IgD-negative memory B cell (primary cell): ENCODE results near the gene SERHL2. TPM values are rescaled to one million over a fixed set of nuclear protein-coding genes. Genes with fewer than 3 reads are reported as not detected.
A peak's percentile ranks its signal among the peaks of the same experiment; 100 is the strongest.
"Not testable (repeated sequence)": the region's sequence is repeated elsewhere in the genome, so short reads cannot be mapped to it uniquely, and the experiment has no call there.

Experiments
- H3K27ac Mint-ChIP-seq, 3 donors: one replicate each; pipeline ENCODE4 v1.8.0; 2020 to 2022; ENCODE audit warnings: mild to moderate bottlenecking in 3 of 3, mixed read lengths in 3 of 3, moderate library complexity in 1 of 3
- H3K27me3 Mint-ChIP-seq: one replicate; pipeline ENCODE4 v1.8.0; 2021; ENCODE audit warnings: mixed read lengths
- H3K36me3 Mint-ChIP-seq: one replicate; pipeline ENCODE4 v1.8.0; 2020; ENCODE audit warnings: mild to moderate bottlenecking, mixed read lengths
- H3K4me1 Mint-ChIP-seq, 3 donors: one replicate each; pipeline ENCODE4 v1.8.0; 2020 to 2022; ENCODE audit warnings: mixed read lengths in 3 of 3, mild to moderate bottlenecking in 1 of 3
- H3K4me3 Mint-ChIP-seq, 4 donors: one replicate each; pipeline ENCODE4 v1.8.0; 2020 to 2022; ENCODE audit warnings: mild to moderate bottlenecking in 4 of 4, mixed read lengths in 4 of 4, moderate library complexity in 3 of 4
- H3K9me3 Mint-ChIP-seq, 3 donors: one replicate each; pipeline ENCODE4 v1.8.0; 2020 to 2021; ENCODE audit warnings: mixed read lengths in 3 of 3, mild to moderate bottlenecking in 1 of 3
- polyA plus RNA-seq: library from polyadenylated mRNA; unstranded; fragments of 300-500 nt; fragmentation: Illumina TruSeq; gene quantifications from one replicate; pipeline ENCODE4 v1.2.3, GENCODE V29; 2021

SERHL2 gene
- 4.5 TPM for polyA plus RNA-seq

GRCh38 chr22:42553475-42554361 is at the start of gene SERHL2:
Gene SERHL2, plus strand, starts transcription at chr22:42553956. Its CDS starts 65 bp downstream, at chr22:42554021.
- peaks cover 20 to 24% (median 23%) of the 10 kb centered on the region in 3 donors for H3K4me1 Mint-ChIP-seq
- no peaks in the 10 kb centered on the region for H3K27me3 Mint-ChIP-seq
- peak within 1 kb of the TSS; percentile 68 to 80 (median 73) for H3K27ac Mint-ChIP-seq
- no peaks in the 10 kb centered on the region for H3K9me3 Mint-ChIP-seq
- peak within 1 kb of the TSS; percentile 83 to 94 (median 88) for H3K4me3 Mint-ChIP-seq
- H3K36me3 Mint-ChIP-seq = no peaks in the 10 kb centered on the region

GRCh38 chr22:42508327-42508974 is 45.3 kb upstream of the SERHL2 start:
- not testable (repeated sequence) for H3K4me1 Mint-ChIP-seq, H3K27me3 Mint-ChIP-seq, H3K4me3 Mint-ChIP-seq, H3K9me3 Mint-ChIP-seq, H3K36me3 Mint-ChIP-seq
- H3K27ac Mint-ChIP-seq = peak overlapping the region in 2 of 3 donors; percentile 60 to 63

- not testable (repeated sequence) for H3K9me3 Mint-ChIP-seq, H3K4me1 Mint-ChIP-seq, H3K27me3 Mint-ChIP-seq, H3K4me3 Mint-ChIP-seq, H3K36me3 Mint-ChIP-seq
- peak overlapping the region in 2 of 3 donors; percentile 7 to 60 for H3K27ac Mint-ChIP-seq
These were observed 44.8 kb upstream of the SERHL2 start for GRCh38 chr22:42508975-42509364.

- no peaks in the 10 kb centered on the region for H3K27me3 Mint-ChIP-seq
These were observed 44.2 kb upstream of the SERHL2 start for GRCh38 chr22:42509548-42509947.

GRCh38 chr22:42511401-42511891 is 42.3 kb upstream of the SERHL2 start:
- H3K36me3 Mint-ChIP-seq = peaks cover 3% of the 10 kb centered on the region
- no peaks in the 10 kb centered on the region for H3K9me3 Mint-ChIP-seq
- no peaks in the 10 kb centered on the region for H3K27me3 Mint-ChIP-seq
- H3K4me3 Mint-ChIP-seq = peak overlapping the region in 1 of 4 donors; percentile 4
- peak overlapping the region in 2 of 3 donors; percentile 85 to 88 for H3K27ac Mint-ChIP-seq
- peaks cover 0 to 8% (median 2%) of the 10 kb centered on the region in 3 donors for H3K4me1 Mint-ChIP-seq

More at GRCh38 chr22:42509548-42509947, 44.2 kb upstream of the SERHL2 start:
- Mint-ChIP-seq H3K4me1 (peaks cover 0 to 8% (median 2%) of the 10 kb centered on the region in 3 donors), H3K4me3 (peak overlapping the region in 1 of 4 donors; percentile 60), H3K9me3 (no peaks in the 10 kb centered on the region), H3K27ac (peak overlapping the region; percentile 7 to 83 (median 73)), H3K36me3 (peaks cover 2% of the 10 kb centered on the region)

GRCh38 chr22:42512273-42512990 is 41.3 kb upstream of the SERHL2 start:
- H3K36me3 Mint-ChIP-seq, H3K4me1 Mint-ChIP-seq, H3K27me3 Mint-ChIP-seq, H3K9me3 Mint-ChIP-seq: not testable (repeated sequence)
- Mint-ChIP-seq H3K4me3 (peak overlapping the region in 1 of 4 donors; percentile 32), H3K27ac (peak overlapping the region in 1 of 3 donors; percentile 42)

GRCh38 chr22:42514331-42514730 is 39.4 kb upstream of the SERHL2 start:
- H3K4me1 Mint-ChIP-seq, H3K27me3 Mint-ChIP-seq, H3K4me3 Mint-ChIP-seq, H3K36me3 Mint-ChIP-seq, H3K27ac Mint-ChIP-seq, H3K9me3 Mint-ChIP-seq: not testable (repeated sequence)

GRCh38 chr22:42515304-42515703 is 38.5 kb upstream of the SERHL2 start:
- not testable (repeated sequence) for H3K4me1 Mint-ChIP-seq, H3K36me3 Mint-ChIP-seq, H3K27ac Mint-ChIP-seq, H3K9me3 Mint-ChIP-seq, H3K27me3 Mint-ChIP-seq, H3K4me3 Mint-ChIP-seq

GRCh38 chr22:42515896-42516295 is 37.9 kb upstream of the SERHL2 start:
- Mint-ChIP-seq H3K36me3 (peaks cover 5% of the 10 kb centered on the region), H3K4me3 (no peak overlapping the region), H3K27me3 (no peaks in the 10 kb centered on the region), H3K27ac (no peak overlapping the region), H3K4me1 (peaks cover 6 to 8% (median 7%) of the 10 kb centered on the region in 3 donors), H3K9me3 (no peaks in the 10 kb centered on the region)

GRCh38 chr22:42517103-42517502 is 36.7 kb upstream of the SERHL2 start:
- peak overlapping the region in 1 of 4 donors; percentile 40 for H3K4me3 Mint-ChIP-seq

GRCh38 chr22:42518638-42519524 is 34.9 kb upstream of the SERHL2 start:
- Mint-ChIP-seq H3K4me3 (peak overlapping the region; percentile 93 to 98 (median 96)), H3K4me1 (peaks cover 6 to 11% (median 9%) of the 10 kb centered on the region in 3 donors), H3K27ac (peak overlapping the region; percentile 93 to 97 (median 96))
- H3K9me3 Mint-ChIP-seq, H3K36me3 Mint-ChIP-seq, H3K27me3 Mint-ChIP-seq: not testable (repeated sequence)

More at GRCh38 chr22:42517103-42517502, 36.7 kb upstream of the SERHL2 start:
- peak overlapping the region in 1 of 3 donors; percentile 60 for H3K27ac Mint-ChIP-seq
- not testable (repeated sequence) for H3K27me3 Mint-ChIP-seq, H3K4me1 Mint-ChIP-seq, H3K36me3 Mint-ChIP-seq, H3K9me3 Mint-ChIP-seq

GRCh38 chr22:42519525-42520401 is 34.0 kb upstream of the SERHL2 start, which contains the start of gene RRP7A:
Gene RRP7A, minus strand, starts transcription at chr22:42519796. Its CDS starts 10 bp downstream, at chr22:42519786.
- peaks cover 6 to 11% (median 9%) of the 10 kb centered on the region in 3 donors for H3K4me1 Mint-ChIP-seq
- H3K36me3 Mint-ChIP-seq = peaks cover 3% of the 10 kb centered on the region
- H3K4me3 Mint-ChIP-seq = peak within 1 kb of the TSS; percentile 93 to 98 (median 96)
- H3K27ac Mint-ChIP-seq = peak within 1 kb of the TSS; percentile 95 to 97 (median 96)
- H3K9me3 Mint-ChIP-seq = no peaks in the 10 kb centered on the region
- no peaks in the 10 kb centered on the region for H3K27me3 Mint-ChIP-seq

GRCh38 chr22:42521228-42521546 is 32.6 kb upstream of the SERHL2 start:
- Mint-ChIP-seq H3K4me1 (peaks cover 6 to 11% (median 9%) of the 10 kb centered on the region in 3 donors), H3K9me3 (no peaks in the 10 kb centered on the region), H3K27me3 (no peaks in the 10 kb centered on the region), H3K4me3 (peak overlapping the region in 2 of 4 donors; percentile 39 to 96), H3K36me3 (peaks cover 3% of the 10 kb centered on the region), H3K27ac (peak overlapping the region in 2 of 3 donors; percentile 59 to 74)
